OCI-LY1 (cell line): ENCODE measurements around the gene SMAD3.
A peak's percentile ranks its signal among the peaks of the same experiment; 100 is the strongest.

ENCODE experiments used
- H2AFZ ChIP-seq: fragments of 200-600 bp; sonication (generic), shearing (Covaris generic); 2 replicates; pipeline ENCODE4 v1.6.0; 2014; ENCODE audit warnings: antibody characterized with exemption, mild to moderate bottlenecking, low read length
- H3F3A ChIP-seq: fragments of 200-600 bp; sonication (generic), shearing (Covaris generic); 2 replicates; pipeline ENCODE4 v1.6.0; 2014; ENCODE audit warnings: mild to moderate bottlenecking, antibody characterized with exemption, low read length, moderate library complexity; ENCODE audit not compliant: insufficient read depth
- H3K27ac ChIP-seq: fragments of 200-600 bp; sonication (generic); 2 replicates; pipeline ENCODE4 v1.5.1; 2014; ENCODE audit warnings: low read length, mixed run types, mild to moderate bottlenecking, low read depth; ENCODE audit not compliant: poor library complexity, severe bottlenecking
- H3K27me3 ChIP-seq: fragments of 200-600 bp; sonication (generic); 2 replicates; pipeline ENCODE4 v1.6.0; 2014; ENCODE audit warnings: antibody characterized with exemption, mild to moderate bottlenecking, low read length, moderate library complexity; ENCODE audit not compliant: insufficient read depth
- H3K36me3 ChIP-seq: fragments of 200-600 bp; sonication (generic); 2 replicates; pipeline ENCODE4 v1.6.1; 2014; ENCODE audit warnings: mild to moderate bottlenecking, antibody characterized with exemption, low read length, moderate library complexity, mixed read lengths; ENCODE audit not compliant: insufficient read depth
- H3K4me1 ChIP-seq: fragments of 200-600 bp; sonication (generic); 2 replicates; pipeline ENCODE4 v1.5.1; 2014; ENCODE audit warnings: mild to moderate bottlenecking, low read length, moderate library complexity; ENCODE audit not compliant: insufficient read depth, severe bottlenecking
- H3K4me2 ChIP-seq: fragments of 200-600 bp; sonication (generic), shearing (Covaris generic); 2 replicates; pipeline ENCODE4 v1.6.1; 2014; ENCODE audit warnings: low read length
- H3K4me3 ChIP-seq: fragments of 200-600 bp; sonication (generic); 2 replicates; pipeline ENCODE4 v1.5.1; 2014; ENCODE audit warnings: low read length, low read depth, mild to moderate bottlenecking, mixed read lengths; ENCODE audit not compliant: poor library complexity, severe bottlenecking
- H3K79me2 ChIP-seq: fragments of 200-600 bp; shearing (Covaris generic); 2 replicates; pipeline ENCODE4 v1.6.1; 2016; ENCODE audit warnings: mixed run types, low read length, mixed read lengths; ENCODE audit not compliant: insufficient read depth
- H3K9ac ChIP-seq: fragments of 200-600 bp; sonication (generic), shearing (Covaris generic); 2 replicates; pipeline ENCODE4 v1.6.1; 2014; ENCODE audit warnings: mild to moderate bottlenecking, low read length, mixed read lengths
- H3K9me2 ChIP-seq: fragments of 200-600 bp; sonication (generic), shearing (Covaris generic); 2 replicates; pipeline ENCODE4 v1.6.1; 2014; ENCODE audit warnings: low read depth, mild to moderate bottlenecking, low read length, mixed read lengths
- H3K9me3 ChIP-seq: fragments of 200-600 bp; shearing (Covaris generic); 2 replicates; pipeline ENCODE4 v1.6.1; 2014; ENCODE audit warnings: low read length, mixed read lengths
- H4K20me1 ChIP-seq: fragments of 200-600 bp; sonication (generic), shearing (Covaris generic); 2 replicates; pipeline ENCODE4 v1.6.0; 2016; ENCODE audit warnings: mild to moderate bottlenecking, low read length; ENCODE audit not compliant: insufficient read depth
- EZH2 ChIP-seq: fragments of 200-600 bp; sonication (generic), shearing (Covaris generic); IDR thresholded peaks from 2 replicates; pipeline ENCODE4 v1.8.0; 2017; ENCODE audit warnings: borderline replicate concordance, mixed run types, mild to moderate bottlenecking, antibody characterized with exemption, low read length, moderate library complexity, mixed read lengths
- TF ChIP-seq, protein P1 (sequence below): fragments of 200-600 bp; sonication (generic), shearing (Covaris generic); IDR thresholded peaks from 2 replicates; pipeline ENCODE4 v1.5.1; 2017; ENCODE audit warnings: mild to moderate bottlenecking, antibody characterized with exemption, low read length, moderate library complexity, mixed read lengths

The SMAD3 gene

DNA sequence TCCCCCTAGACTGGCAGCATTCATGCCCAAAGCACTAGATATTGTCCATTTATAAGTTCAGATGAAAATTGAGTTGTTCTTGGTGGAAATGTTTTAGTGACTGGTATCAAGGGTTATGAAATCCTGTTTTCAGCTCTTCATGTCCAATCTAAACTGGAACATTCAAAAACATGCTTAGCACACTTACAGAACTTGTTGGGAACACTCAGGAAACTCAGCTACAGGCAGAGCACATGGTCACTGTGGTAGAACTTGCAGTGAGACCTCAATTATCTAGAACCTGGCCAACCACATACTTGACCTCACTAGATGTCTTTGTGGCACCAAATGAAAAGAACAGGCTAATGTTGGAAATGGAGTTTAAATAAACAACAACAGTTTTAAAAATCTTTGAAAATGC, 88.8 kb downstream of the SMAD3 start:
- H3K79me2 ChIP-seq, result peaks cover 12% of the 10 kb centered on the region; the same call in 1 of the 2 replicates
- H3F3A ChIP-seq, result 0 out of 2 replicates have a peak, but pooled peaks cover 8% of the 10 kb centered on the region
- peak overlapping the region; percentile 77 for H3K9ac ChIP-seq
- H3K36me3 ChIP-seq, result peaks cover 21% of the 10 kb centered on the region
- no peaks in the 10 kb centered on the region for H3K27me3 ChIP-seq
- TF ChIP-seq EZH2, result no peak
- TF ChIP-seq, protein P1, sequence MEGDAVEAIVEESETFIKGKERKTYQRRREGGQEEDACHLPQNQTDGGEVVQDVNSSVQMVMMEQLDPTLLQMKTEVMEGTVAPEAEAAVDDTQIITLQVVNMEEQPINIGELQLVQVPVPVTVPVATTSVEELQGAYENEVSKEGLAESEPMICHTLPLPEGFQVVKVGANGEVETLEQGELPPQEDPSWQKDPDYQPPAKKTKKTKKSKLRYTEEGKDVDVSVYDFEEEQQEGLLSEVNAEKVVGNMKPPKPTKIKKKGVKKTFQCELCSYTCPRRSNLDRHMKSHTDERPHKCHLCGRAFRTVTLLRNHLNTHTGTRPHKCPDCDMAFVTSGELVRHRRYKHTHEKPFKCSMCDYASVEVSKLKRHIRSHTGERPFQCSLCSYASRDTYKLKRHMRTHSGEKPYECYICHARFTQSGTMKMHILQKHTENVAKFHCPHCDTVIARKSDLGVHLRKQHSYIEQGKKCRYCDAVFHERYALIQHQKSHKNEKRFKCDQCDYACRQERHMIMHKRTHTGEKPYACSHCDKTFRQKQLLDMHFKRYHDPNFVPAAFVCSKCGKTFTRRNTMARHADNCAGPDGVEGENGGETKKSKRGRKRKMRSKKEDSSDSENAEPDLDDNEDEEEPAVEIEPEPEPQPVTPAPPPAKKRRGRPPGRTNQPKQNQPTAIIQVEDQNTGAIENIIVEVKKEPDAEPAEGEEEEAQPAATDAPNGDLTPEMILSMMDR, result no peak
- H4K20me1 ChIP-seq, result no peaks in the 10 kb centered on the region
- H3K9me2 ChIP-seq, result no peaks in the 10 kb centered on the region
- peak overlapping the region; percentile 59 for H3K4me2 ChIP-seq
- H3K9me3 ChIP-seq, result no peaks in the 10 kb centered on the region
- H2AFZ ChIP-seq, result no peak overlapping the region
- peak overlapping the region; percentile 43 for H3K4me3 ChIP-seq
- H3K4me1 ChIP-seq, result peaks cover 67% of the 10 kb centered on the region
- peak overlapping the region; percentile 99 for H3K27ac ChIP-seq

DNA sequence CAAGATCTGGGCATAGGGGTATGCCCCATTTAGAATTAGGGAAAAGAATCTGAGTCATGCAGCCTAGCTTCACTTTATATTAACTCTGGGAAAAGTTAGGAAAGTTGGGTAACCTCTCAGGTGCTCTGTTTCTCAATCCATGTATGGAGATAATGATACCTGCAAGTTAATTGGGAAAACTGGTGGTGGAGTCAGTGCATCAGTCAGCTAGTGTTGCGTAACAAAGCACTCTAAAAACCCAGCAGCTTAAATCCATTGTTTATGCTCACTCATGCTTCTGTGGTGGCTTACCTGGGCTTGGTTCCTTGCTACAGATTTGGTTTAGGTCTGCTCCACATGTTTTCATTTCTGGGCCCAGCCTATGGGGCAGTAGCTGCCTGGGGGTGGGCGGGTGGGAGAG, 91.0 kb downstream of the SMAD3 start:
- Histone ChIP-seq H3K79me2 (peaks cover 11% of the 10 kb centered on the region; the same call in 1 of the 2 replicates), H3K27me3 (no peaks in the 10 kb centered on the region), H3K36me3 (peaks cover 21% of the 10 kb centered on the region), H4K20me1 (no peaks in the 10 kb centered on the region), H3K9me2 (no peaks in the 10 kb centered on the region), H3K4me2 (no peak overlapping the region), H3K9me3 (no peaks in the 10 kb centered on the region), H3F3A (0 out of 2 replicates have a peak, but pooled peaks cover 8% of the 10 kb centered on the region), H3K4me1 (peaks cover 60% of the 10 kb centered on the region), H3K4me3 (no peak overlapping the region), H3K27ac (no peak overlapping the region), H2AFZ (no peak overlapping the region), H3K9ac (no peak overlapping the region)
- TF ChIP-seq, protein P1, result no peak
- no peak for TF ChIP-seq EZH2

DNA sequence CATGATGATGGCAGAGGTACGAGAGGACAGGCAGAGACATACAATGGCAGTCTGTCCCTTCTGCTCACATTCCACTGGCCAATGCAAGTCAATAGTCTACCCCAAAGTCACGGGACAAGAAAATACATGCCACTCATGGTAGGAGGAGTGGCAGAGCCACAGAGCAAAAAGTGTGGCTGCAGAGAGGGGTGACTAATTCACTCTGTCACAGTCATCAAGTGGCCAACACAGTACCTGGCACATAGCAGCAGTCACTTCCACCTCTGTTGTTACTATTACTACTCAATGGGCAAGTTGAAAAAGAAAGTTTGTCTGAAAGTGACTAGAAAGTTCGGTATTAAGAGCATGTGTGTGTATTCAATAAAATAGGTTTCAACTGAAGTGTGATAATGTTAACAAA, 91.4 kb downstream of the SMAD3 start:
- Histone ChIP-seq H3K79me2 (peaks cover 11% of the 10 kb centered on the region; the same call in 1 of the 2 replicates), H3K9me2 (no peaks in the 10 kb centered on the region), H3K4me3 (no peak overlapping the region), H2AFZ (no peak overlapping the region), H3K36me3 (peaks cover 21% of the 10 kb centered on the region), H3K4me1 (peaks cover 60% of the 10 kb centered on the region), H3K27ac (no peak overlapping the region), H4K20me1 (no peaks in the 10 kb centered on the region), H3K9ac (no peak overlapping the region), H3K27me3 (no peaks in the 10 kb centered on the region), H3K9me3 (no peaks in the 10 kb centered on the region), H3K4me2 (no peak overlapping the region), H3F3A (0 out of 2 replicates have a peak, but pooled peaks cover 8% of the 10 kb centered on the region)
- no peak for TF ChIP-seq EZH2
- TF ChIP-seq, protein P1, result no peak
